K562 (cell line): ENCODE measurements around the gene HRCT1.

Experiments used
- FOXK1 ChIP-seq: sonication (generic); formaldehyde crosslinking; IDR thresholded peaks from 2 replicates; pipeline ENCODE4 v1.8.0; 2022; ENCODE audit warnings: missing genetic modification reagents, mild to moderate bottlenecking, borderline replicate concordance
- HDAC2 ChIP-seq: fragments of 450-650 bp; IDR thresholded peaks from 2 replicates; pipeline ENCODE4 v1.6.1; 2016; ENCODE audit warnings: mild to moderate bottlenecking
- TFAP4 ChIP-seq: sonication (generic); formaldehyde crosslinking; IDR thresholded peaks from 2 replicates; pipeline ENCODE4 v1.8.0; 2022; ENCODE audit warnings: missing genetic modification reagents, mild to moderate bottlenecking, moderate library complexity, borderline replicate concordance
- TF ChIP-seq, protein P1 (sequence below): sonication (generic); formaldehyde crosslinking; IDR thresholded peaks from 2 replicates; pipeline ENCODE4 v1.8.1; 2022; ENCODE audit warnings: missing genetic modification reagents
- TF ChIP-seq, protein P2 (sequence below): fragments of 150-350 bp; IDR thresholded peaks from 2 replicates; pipeline ENCODE4 v1.6.1; 2014; ENCODE audit warnings: low read depth, mild to moderate bottlenecking, low read length, borderline replicate concordance
- TF ChIP-seq, protein P3 (sequence below), 2 experiments: fragments of 450-650 bp in 1 of 2; sonication (generic) in 1 of 2; formaldehyde crosslinking; conservative IDR thresholded peaks; 2 replicates each; pipeline versions ENCODE4 v1.4.0 to v1.8.1; 2020 to 2022; ENCODE audit warnings: mild to moderate bottlenecking in 1 of 2, missing genetic modification reagents in 1 of 2
- TF ChIP-seq, protein P4 (sequence below): sonication (generic); formaldehyde crosslinking; IDR thresholded peaks from 2 replicates; pipeline ENCODE4 v1.5.0; 2020; ENCODE audit warnings: missing genetic modification reagents

GRCh38 chr9:35858458-35858857 is 47.5 kb upstream of the HRCT1 start:
- TF ChIP-seq FOXK1 (CRISPR knock-in tag) = no peak
- TF ChIP-seq, protein P1, sequence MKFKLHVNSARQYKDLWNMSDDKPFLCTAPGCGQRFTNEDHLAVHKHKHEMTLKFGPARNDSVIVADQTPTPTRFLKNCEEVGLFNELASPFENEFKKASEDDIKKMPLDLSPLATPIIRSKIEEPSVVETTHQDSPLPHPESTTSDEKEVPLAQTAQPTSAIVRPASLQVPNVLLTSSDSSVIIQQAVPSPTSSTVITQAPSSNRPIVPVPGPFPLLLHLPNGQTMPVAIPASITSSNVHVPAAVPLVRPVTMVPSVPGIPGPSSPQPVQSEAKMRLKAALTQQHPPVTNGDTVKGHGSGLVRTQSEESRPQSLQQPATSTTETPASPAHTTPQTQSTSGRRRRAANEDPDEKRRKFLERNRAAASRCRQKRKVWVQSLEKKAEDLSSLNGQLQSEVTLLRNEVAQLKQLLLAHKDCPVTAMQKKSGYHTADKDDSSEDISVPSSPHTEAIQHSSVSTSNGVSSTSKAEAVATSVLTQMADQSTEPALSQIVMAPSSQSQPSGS = no peak
- TF ChIP-seq TFAP4 (CRISPR knock-in tag) = no peak
- TF ChIP-seq, protein P2, sequence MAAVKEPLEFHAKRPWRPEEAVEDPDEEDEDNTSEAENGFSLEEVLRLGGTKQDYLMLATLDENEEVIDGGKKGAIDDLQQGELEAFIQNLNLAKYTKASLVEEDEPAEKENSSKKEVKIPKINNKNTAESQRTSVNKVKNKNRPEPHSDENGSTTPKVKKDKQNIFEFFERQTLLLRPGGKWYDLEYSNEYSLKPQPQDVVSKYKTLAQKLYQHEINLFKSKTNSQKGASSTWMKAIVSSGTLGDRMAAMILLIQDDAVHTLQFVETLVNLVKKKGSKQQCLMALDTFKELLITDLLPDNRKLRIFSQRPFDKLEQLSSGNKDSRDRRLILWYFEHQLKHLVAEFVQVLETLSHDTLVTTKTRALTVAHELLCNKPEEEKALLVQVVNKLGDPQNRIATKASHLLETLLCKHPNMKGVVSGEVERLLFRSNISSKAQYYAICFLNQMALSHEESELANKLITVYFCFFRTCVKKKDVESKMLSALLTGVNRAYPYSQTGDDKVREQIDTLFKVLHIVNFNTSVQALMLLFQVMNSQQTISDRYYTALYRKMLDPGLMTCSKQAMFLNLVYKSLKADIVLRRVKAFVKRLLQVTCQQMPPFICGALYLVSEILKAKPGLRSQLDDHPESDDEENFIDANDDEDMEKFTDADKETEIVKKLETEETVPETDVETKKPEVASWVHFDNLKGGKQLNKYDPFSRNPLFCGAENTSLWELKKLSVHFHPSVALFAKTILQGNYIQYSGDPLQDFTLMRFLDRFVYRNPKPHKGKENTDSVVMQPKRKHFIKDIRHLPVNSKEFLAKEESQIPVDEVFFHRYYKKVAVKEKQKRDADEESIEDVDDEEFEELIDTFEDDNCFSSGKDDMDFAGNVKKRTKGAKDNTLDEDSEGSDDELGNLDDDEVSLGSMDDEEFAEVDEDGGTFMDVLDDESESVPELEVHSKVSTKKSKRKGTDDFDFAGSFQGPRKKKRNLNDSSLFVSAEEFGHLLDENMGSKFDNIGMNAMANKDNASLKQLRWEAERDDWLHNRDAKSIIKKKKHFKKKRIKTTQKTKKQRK = no peak
- TF ChIP-seq, protein P3, sequence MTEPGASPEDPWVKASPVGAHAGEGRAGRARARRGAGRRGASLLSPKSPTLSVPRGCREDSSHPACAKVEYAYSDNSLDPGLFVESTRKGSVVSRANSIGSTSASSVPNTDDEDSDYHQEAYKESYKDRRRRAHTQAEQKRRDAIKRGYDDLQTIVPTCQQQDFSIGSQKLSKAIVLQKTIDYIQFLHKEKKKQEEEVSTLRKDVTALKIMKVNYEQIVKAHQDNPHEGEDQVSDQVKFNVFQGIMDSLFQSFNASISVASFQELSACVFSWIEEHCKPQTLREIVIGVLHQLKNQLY (CRISPR knock-in tag; conservative IDR thresholded peaks at IDR 0.05) = no peak
- no peak for TF ChIP-seq HDAC2
- TF ChIP-seq, protein P4, sequence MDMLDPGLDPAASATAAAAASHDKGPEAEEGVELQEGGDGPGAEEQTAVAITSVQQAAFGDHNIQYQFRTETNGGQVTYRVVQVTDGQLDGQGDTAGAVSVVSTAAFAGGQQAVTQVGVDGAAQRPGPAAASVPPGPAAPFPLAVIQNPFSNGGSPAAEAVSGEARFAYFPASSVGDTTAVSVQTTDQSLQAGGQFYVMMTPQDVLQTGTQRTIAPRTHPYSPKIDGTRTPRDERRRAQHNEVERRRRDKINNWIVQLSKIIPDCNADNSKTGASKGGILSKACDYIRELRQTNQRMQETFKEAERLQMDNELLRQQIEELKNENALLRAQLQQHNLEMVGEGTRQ = no peak
